ENCODE measurements around the gene SF3A2.

- TF ChIP-seq POLR2AphosphoS5 (IDR thresholded peaks at IDR 0.05; ENCODE audit: insufficient read depth in 1 of 2, low read depth in 1 of 2) = no peak
- no peak for TF ChIP-seq CTCF (IDR thresholded peaks at IDR 0.05)
Measured at GRCh38 chr19:2221918-2222317, 14.7 kb upstream of the SF3A2 start.

All from vagina (tissue), 2 donors.